H9 (cell line): ENCODE data around the gene SIRPD. TPM values are rescaled to one million over a fixed set of nuclear protein-coding genes. Genes with fewer than 3 reads are reported as not detected.

Experiments used
- DNase-seq: peaks from one replicate; pipeline ENCODE4 v3.0.0-alpha.2; 2017
- H2AFZ ChIP-seq: one replicate; pipeline ENCODE4 v1.6.1; 2013; ENCODE audit warnings: mild to moderate bottlenecking, low read length, control low read depth, moderate library complexity
- H2AK5ac ChIP-seq: 2 replicates; pipeline ENCODE4 v1.6.1; 2013; ENCODE audit warnings: low read length, control low read depth, mixed read lengths; ENCODE audit not compliant: insufficient read length
- H2BK120ac ChIP-seq: one replicate; pipeline ENCODE4 v1.6.1; 2013; ENCODE audit warnings: low read depth, mild to moderate bottlenecking, low read length, control low read depth, inconsistent platforms; ENCODE audit not compliant: poor library complexity, severe bottlenecking
- H2BK12ac ChIP-seq: 2 replicates; pipeline ENCODE4 v1.6.1; 2013; ENCODE audit warnings: low read length, control low read depth, mixed read lengths, low read depth; ENCODE audit not compliant: insufficient read length
- H2BK15ac ChIP-seq: 2 replicates; pipeline ENCODE4 v1.6.1; 2013; ENCODE audit warnings: low read depth, low read length, control low read depth
- H2BK20ac ChIP-seq: one replicate; pipeline ENCODE4 v1.6.1; 2013; ENCODE audit warnings: low read depth, mild to moderate bottlenecking, low read length, control low read depth, inconsistent platforms; ENCODE audit not compliant: poor library complexity, severe bottlenecking
- H2BK5ac ChIP-seq: 2 replicates; pipeline ENCODE4 v1.6.1; 2013; ENCODE audit warnings: low read length, control low read depth, mixed read lengths; ENCODE audit not compliant: insufficient read length
- H3K14ac ChIP-seq: 2 replicates; pipeline ENCODE4 v1.6.1; 2013; ENCODE audit warnings: low read length, control low read depth; ENCODE audit not compliant: insufficient read depth
- H3K18ac ChIP-seq: 2 replicates; pipeline ENCODE4 v1.6.1; 2013; ENCODE audit warnings: low read depth, mild to moderate bottlenecking, mixed read lengths, low read length, control low read depth; ENCODE audit not compliant: insufficient read length
- H3K23ac ChIP-seq: 2 replicates; pipeline ENCODE4 v1.6.1; 2013; ENCODE audit warnings: low read length, control low read depth, mixed read lengths, low read depth; ENCODE audit not compliant: insufficient read length
- H3K23me2 ChIP-seq: 2 replicates; pipeline ENCODE4 v1.6.1; 2013; ENCODE audit warnings: low read depth, mild to moderate bottlenecking, mixed read lengths, low read length, control low read depth; ENCODE audit not compliant: insufficient read length, poor library complexity, severe bottlenecking
- H3K27ac ChIP-seq: 2 replicates; pipeline ENCODE4 v1.5.1; 2013; ENCODE audit warnings: low read length, control low read depth, mixed read lengths, low read depth; ENCODE audit not compliant: insufficient read length
- H3K27me3 ChIP-seq: 2 replicates; pipeline ENCODE4 v1.6.1; 2013; ENCODE audit warnings: low read length, control low read depth, inconsistent platforms; ENCODE audit not compliant: insufficient read depth
- H3K4ac ChIP-seq: 2 replicates; pipeline ENCODE4 v1.6.1; 2013; ENCODE audit warnings: low read depth, mild to moderate bottlenecking, control low read depth, inconsistent platforms, low read length, moderate library complexity
- H3K4me1 ChIP-seq: 2 replicates; pipeline ENCODE4 v1.6.1; 2013; ENCODE audit warnings: low read length, control low read depth, inconsistent platforms; ENCODE audit not compliant: insufficient read depth
- H3K4me2 ChIP-seq: 2 replicates; pipeline ENCODE4 v1.6.1; 2013; ENCODE audit warnings: low read length, control low read depth, mixed read lengths; ENCODE audit not compliant: insufficient read length, insufficient read depth
- H3K56ac ChIP-seq: 2 replicates; pipeline ENCODE4 v1.6.1; 2013; ENCODE audit warnings: low read depth, mild to moderate bottlenecking, mixed read lengths, low read length, control low read depth; ENCODE audit not compliant: insufficient read length
- H3K79me1 ChIP-seq: 2 replicates; pipeline ENCODE4 v1.6.1; 2013; ENCODE audit warnings: low read depth, mild to moderate bottlenecking, moderate library complexity, low read length, control low read depth, inconsistent platforms; ENCODE audit not compliant: insufficient read depth, poor library complexity, severe bottlenecking
- H3K79me2 ChIP-seq: 2 replicates; pipeline ENCODE4 v1.6.1; 2013; ENCODE audit warnings: low read length, control low read depth, inconsistent platforms; ENCODE audit not compliant: insufficient read depth
- H3K9ac ChIP-seq: 2 replicates; pipeline ENCODE4 v1.6.1; 2013; ENCODE audit warnings: low read length, control low read depth, mixed read lengths; ENCODE audit not compliant: insufficient read length; ENCODE audit errors: extremely low read depth
- H3K9me3 ChIP-seq: one replicate; pipeline ENCODE4 v1.6.1; 2013; ENCODE audit warnings: low read depth, low read length, inconsistent platforms; ENCODE audit not compliant: control insufficient read depth
- H3T11ph ChIP-seq: one replicate; pipeline ENCODE4 v1.6.1; 2013; ENCODE audit warnings: mild to moderate bottlenecking, low read length, control low read depth, inconsistent platforms
- H4K20me1 ChIP-seq: one replicate; pipeline ENCODE4 v1.6.1; 2013; ENCODE audit not compliant: control insufficient read depth, insufficient read length, insufficient read depth
- H4K5ac ChIP-seq: 2 replicates; pipeline ENCODE4 v1.6.1; 2013; ENCODE audit warnings: low read depth, mild to moderate bottlenecking, mixed read lengths, low read length, control low read depth; ENCODE audit not compliant: insufficient read length
- H4K8ac ChIP-seq: replicated peaks from 2 replicates; pipeline ENCODE4 v1.6.1; 2013; ENCODE audit warnings: low read length, control low read depth, mixed read lengths, low read depth; ENCODE audit not compliant: insufficient read length
- H4K91ac ChIP-seq: 2 replicates; pipeline ENCODE4 v1.6.1; 2013; ENCODE audit warnings: low read depth, mild to moderate bottlenecking, moderate library complexity, mixed read lengths, low read length, control low read depth; ENCODE audit not compliant: insufficient read length
- H3K27ac Mint-ChIP-seq, 3 experiments: 2 replicates in 2 of 3; 3 replicates in 1 of 3; pipeline ENCODE4 v1.8.0; 2020 to 2021; ENCODE audit warnings: mixed read lengths in 3 of 3, mild to moderate bottlenecking in 1 of 3, moderate library complexity in 1 of 3
- H3K27me3 Mint-ChIP-seq: 2 replicates; pipeline ENCODE4 v1.8.0; 2021; ENCODE audit warnings: low read depth, mild to moderate bottlenecking, moderate library complexity, mixed read lengths
- H3K36me3 Mint-ChIP-seq, 3 experiments: 2 replicates in 2 of 3; 3 replicates in 1 of 3; pipeline ENCODE4 v1.8.0; 2020 to 2021; ENCODE audit warnings: low read depth in 3 of 3, mixed read lengths in 3 of 3; ENCODE audit not compliant: insufficient read depth in 1 of 3
- H3K4me1 Mint-ChIP-seq, 2 experiments: 2 replicates each; pipeline ENCODE4 v1.8.0; 2020; ENCODE audit warnings: mixed read lengths in 2 of 2
- H3K4me3 Mint-ChIP-seq, 2 experiments: 2 replicates in 1 of 2; 3 replicates in 1 of 2; pipeline ENCODE4 v1.8.0; 2020 to 2021; ENCODE audit warnings: mild to moderate bottlenecking in 2 of 2, mixed read lengths in 2 of 2, moderate library complexity in 1 of 2
- H3K9me3 Mint-ChIP-seq, 2 experiments: 2 replicates in 1 of 2; 3 replicates in 1 of 2; pipeline ENCODE4 v1.8.0; 2020; ENCODE audit warnings: mild to moderate bottlenecking in 2 of 2, mixed read lengths in 2 of 2, moderate library complexity in 1 of 2
- WGBS: extraction: QIAGEN DNeasy Blood & Tissue Kit; methylation state at CpG from one replicate; pipeline ENCODE4 v1.1.7; 2013; ENCODE audit warnings: missing lambda C conversion rate, low lambda C conversion rate, mixed read lengths; ENCODE audit not compliant: insufficient read length; ENCODE audit errors: extremely low coverage; 5-methylcytosine and 5-hydroxymethylcytosine counted together
- total RNA-seq: library from RNA; stranded (reverse); gene quantifications from 2 replicates; pipeline ENCODE4 v1.2.1, GENCODE V29; 2021
- TF ChIP-seq, protein P1 (sequence below): fragments of 200-600 bp; sonication (generic); conservative IDR thresholded peaks from 3 replicates; pipeline ENCODE4 v1.8.0; 2021; ENCODE audit warnings: antibody characterized with exemption, mild to moderate bottlenecking

Gene SIRPD
- total RNA-seq, 1 experiment from 2014 or later: not detected

GRCh38 chr20:1513801-1514200 lies 43.7 kb downstream of the SIRPD start:
- H3K4me1 ChIP-seq: peaks cover 10% of the 10 kb centered on the region; the same call in 1 of the 2 replicates
- H3K9me3 ChIP-seq: no peaks in the 10 kb centered on the region
- H3K27ac Mint-ChIP-seq: no peak overlapping the region
- H4K20me1 ChIP-seq: no peaks in the 10 kb centered on the region
- WGBS: no CpG with 5 or more reads among the region's 1 CpG
- no peak overlapping the region for H3K56ac ChIP-seq
- no peak overlapping the region for H3K4ac ChIP-seq
- H3K27ac ChIP-seq: no peak overlapping the region
- H2AK5ac ChIP-seq: no peak overlapping the region
- H2BK12ac ChIP-seq: no peak overlapping the region
- TF ChIP-seq, protein P1, sequence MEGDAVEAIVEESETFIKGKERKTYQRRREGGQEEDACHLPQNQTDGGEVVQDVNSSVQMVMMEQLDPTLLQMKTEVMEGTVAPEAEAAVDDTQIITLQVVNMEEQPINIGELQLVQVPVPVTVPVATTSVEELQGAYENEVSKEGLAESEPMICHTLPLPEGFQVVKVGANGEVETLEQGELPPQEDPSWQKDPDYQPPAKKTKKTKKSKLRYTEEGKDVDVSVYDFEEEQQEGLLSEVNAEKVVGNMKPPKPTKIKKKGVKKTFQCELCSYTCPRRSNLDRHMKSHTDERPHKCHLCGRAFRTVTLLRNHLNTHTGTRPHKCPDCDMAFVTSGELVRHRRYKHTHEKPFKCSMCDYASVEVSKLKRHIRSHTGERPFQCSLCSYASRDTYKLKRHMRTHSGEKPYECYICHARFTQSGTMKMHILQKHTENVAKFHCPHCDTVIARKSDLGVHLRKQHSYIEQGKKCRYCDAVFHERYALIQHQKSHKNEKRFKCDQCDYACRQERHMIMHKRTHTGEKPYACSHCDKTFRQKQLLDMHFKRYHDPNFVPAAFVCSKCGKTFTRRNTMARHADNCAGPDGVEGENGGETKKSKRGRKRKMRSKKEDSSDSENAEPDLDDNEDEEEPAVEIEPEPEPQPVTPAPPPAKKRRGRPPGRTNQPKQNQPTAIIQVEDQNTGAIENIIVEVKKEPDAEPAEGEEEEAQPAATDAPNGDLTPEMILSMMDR: no peak
- no peaks in the 10 kb centered on the region for H3K79me2 ChIP-seq
- no peak overlapping the region for H4K8ac ChIP-seq
- peaks cover 31% of the 10 kb centered on the region for H3K27me3 Mint-ChIP-seq
- H3K36me3 Mint-ChIP-seq: no peaks in the 10 kb centered on the region
- H3K23ac ChIP-seq: no peak overlapping the region
- no peaks in the 10 kb centered on the region for H3K79me1 ChIP-seq
- H3K27me3 ChIP-seq: no peaks in the 10 kb centered on the region
- H3K14ac ChIP-seq: no peak overlapping the region
- no peak overlapping the region for H2BK5ac ChIP-seq
- H3K23me2 ChIP-seq: no peaks in the 10 kb centered on the region
- no peak overlapping the region for H3K4me2 ChIP-seq
- H2BK120ac ChIP-seq: no peak overlapping the region
- H3K18ac ChIP-seq: no peak overlapping the region
- no peak overlapping the region for H2BK15ac ChIP-seq
- H3K9ac ChIP-seq: no peak overlapping the region
- H4K5ac ChIP-seq: no peak overlapping the region
- H2BK20ac ChIP-seq: no peak overlapping the region
- peaks cover 16 to 17% of the 10 kb centered on the region in 2 experiments for H3K4me1 Mint-ChIP-seq
- no peaks in the 10 kb centered on the region; a peak in 1 of 5 replicates for H3K9me3 Mint-ChIP-seq
- H4K91ac ChIP-seq: no peak overlapping the region
- H3K4me3 Mint-ChIP-seq: no peak overlapping the region
- no peak overlapping the region for H3T11ph ChIP-seq
- DNase-seq: no peak
- no peak overlapping the region for H2AFZ ChIP-seq
